OCI-LY3 (cell line): ENCODE measurements around the gene CCDC12.

Source experiments
- CTCF ChIP-seq: fragments of 200-600, 300-600 bp; sonication (generic); IDR thresholded peaks from 2 replicates; pipeline ENCODE4 v1.5.1; 2014; ENCODE audit warnings: antibody characterized with exemption, low read length, low read depth
- EZH2phosphoT487 ChIP-seq: fragments of 200-600 bp; shearing (Covaris generic); IDR thresholded peaks from 2 replicates; pipeline ENCODE4 v1.6.1; 2018; ENCODE audit warnings: antibody characterized with exemption, mixed run types, low read depth

- TF ChIP-seq CTCF: no peak
- no peak for TF ChIP-seq EZH2phosphoT487
These were observed 34.4 kb upstream of the CCDC12 start for GRCh38 chr3:47010910-47011309.
